ENCODE data around the gene DBP.
A peak's percentile ranks its signal among the peaks of the same experiment; 100 is the strongest.
"Not testable (repeated sequence)": the region's sequence is repeated elsewhere in the genome, so short reads cannot be mapped to it uniquely, and the experiment has no call there.

Gene DBP

GRCh38 chr19:48636859-48637448, at the start of gene DBP:
Gene DBP (minus strand): TSS chr19:48637379. CDS start chr19:48636994, 385 bp downstream.
- H3K36me3 ChIP-seq (ENCODE audit: control insufficient read depth, insufficient read depth, low read length) = peaks cover 3% of the 10 kb centered on the region
- no peaks in the 10 kb centered on the region for H3K27me3 ChIP-seq (ENCODE audit: control insufficient read depth, insufficient read depth, low read length)
- peak within 1 kb of the TSS; percentile 92 for H3K9ac ChIP-seq (ENCODE audit: low read length)
- H3K4me1 ChIP-seq (ENCODE audit: control insufficient read depth, insufficient read depth, low read length) = peaks cover 46% of the 10 kb centered on the region
- H3K9me3 ChIP-seq (ENCODE audit: control insufficient read depth, low read length) = no peaks in the 10 kb centered on the region
- peak within 1 kb of the TSS; percentile 85 for H3K4me3 ChIP-seq (ENCODE audit: low read length)

- H3K9me3 ChIP-seq (ENCODE audit: control insufficient read depth, low read length); H3K4me3 ChIP-seq (ENCODE audit: low read length); H3K36me3 ChIP-seq (ENCODE audit: control insufficient read depth, insufficient read depth, low read length); H3K27me3 ChIP-seq (ENCODE audit: control insufficient read depth, insufficient read depth, low read length); H3K9ac ChIP-seq (ENCODE audit: low read length): not testable (repeated sequence)
- peaks cover 32% of the 10 kb centered on the region for H3K4me1 ChIP-seq (ENCODE audit: control insufficient read depth, insufficient read depth, low read length)
Observed at GRCh38 chr19:48686637-48687036, 49.5 kb upstream of the DBP start.

- Histone ChIP-seq H3K27me3 (ENCODE audit: control insufficient read depth, insufficient read depth, low read length) (no peaks in the 10 kb centered on the region), H3K4me3 (ENCODE audit: low read length) (no peak overlapping the region), H3K4me1 (ENCODE audit: control insufficient read depth, insufficient read depth, low read length) (peaks cover 38% of the 10 kb centered on the region), H3K9ac (ENCODE audit: low read length) (no peak overlapping the region), H3K9me3 (ENCODE audit: control insufficient read depth, low read length) (no peaks in the 10 kb centered on the region), H3K36me3 (ENCODE audit: control insufficient read depth, insufficient read depth, low read length) (no peaks in the 10 kb centered on the region)
Observed at GRCh38 chr19:48686088-48686487, 48.9 kb upstream of the DBP start.

- no peaks in the 10 kb centered on the region for H3K27me3 ChIP-seq (ENCODE audit: control insufficient read depth, insufficient read depth, low read length)
- no peaks in the 10 kb centered on the region for H3K9me3 ChIP-seq (ENCODE audit: control insufficient read depth, low read length)
Observed at GRCh38 chr19:48685583-48685982, 48.4 kb upstream of the DBP start.

GRCh38 chr19:48683349-48683748, 46.2 kb upstream of the DBP start:
- H3K27me3 ChIP-seq (ENCODE audit: control insufficient read depth, insufficient read depth, low read length) = no peaks in the 10 kb centered on the region
- H3K4me1 ChIP-seq (ENCODE audit: control insufficient read depth, insufficient read depth, low read length) = peaks cover 48% of the 10 kb centered on the region
- no peak overlapping the region for H3K4me3 ChIP-seq (ENCODE audit: low read length)
- no peaks in the 10 kb centered on the region for H3K36me3 ChIP-seq (ENCODE audit: control insufficient read depth, insufficient read depth, low read length)
- no peak overlapping the region for H3K9ac ChIP-seq (ENCODE audit: low read length)
- no peaks in the 10 kb centered on the region for H3K9me3 ChIP-seq (ENCODE audit: control insufficient read depth, low read length)

More at GRCh38 chr19:48685583-48685982, 48.4 kb upstream of the DBP start:
- Histone ChIP-seq H3K4me1 (ENCODE audit: control insufficient read depth, insufficient read depth, low read length) (peaks cover 42% of the 10 kb centered on the region), H3K9ac (ENCODE audit: low read length) (no peak overlapping the region), H3K4me3 (ENCODE audit: low read length) (no peak overlapping the region), H3K36me3 (ENCODE audit: control insufficient read depth, insufficient read depth, low read length) (no peaks in the 10 kb centered on the region)

GRCh38 chr19:48681127-48681470, 43.9 kb upstream of the DBP start:
- Histone ChIP-seq H3K4me1 (ENCODE audit: control insufficient read depth, insufficient read depth, low read length) (peaks cover 65% of the 10 kb centered on the region), H3K36me3 (ENCODE audit: control insufficient read depth, insufficient read depth, low read length) (no peaks in the 10 kb centered on the region), H3K27me3 (ENCODE audit: control insufficient read depth, insufficient read depth, low read length) (no peaks in the 10 kb centered on the region), H3K4me3 (ENCODE audit: low read length) (no peak overlapping the region), H3K9ac (ENCODE audit: low read length) (peak overlapping the region; percentile 28), H3K9me3 (ENCODE audit: control insufficient read depth, low read length) (no peaks in the 10 kb centered on the region)

- H3K9ac ChIP-seq (ENCODE audit: low read length) = no peak overlapping the region
Observed at GRCh38 chr19:48680436-48681126, 43.4 kb upstream of the DBP start.

GRCh38 chr19:48680006-48680405, 42.8 kb upstream of the DBP start:
- H3K9ac ChIP-seq (ENCODE audit: low read length); H3K36me3 ChIP-seq (ENCODE audit: control insufficient read depth, insufficient read depth, low read length); H3K4me3 ChIP-seq (ENCODE audit: low read length); H3K9me3 ChIP-seq (ENCODE audit: control insufficient read depth, low read length); H3K27me3 ChIP-seq (ENCODE audit: control insufficient read depth, insufficient read depth, low read length): not testable (repeated sequence)
- peaks cover 65% of the 10 kb centered on the region for H3K4me1 ChIP-seq (ENCODE audit: control insufficient read depth, insufficient read depth, low read length)

More at GRCh38 chr19:48680436-48681126, 43.4 kb upstream of the DBP start:
- H3K27me3 ChIP-seq (ENCODE audit: control insufficient read depth, insufficient read depth, low read length) = no peaks in the 10 kb centered on the region
- no peaks in the 10 kb centered on the region for H3K9me3 ChIP-seq (ENCODE audit: control insufficient read depth, low read length)
- peaks cover 65% of the 10 kb centered on the region for H3K4me1 ChIP-seq (ENCODE audit: control insufficient read depth, insufficient read depth, low read length)
- no peak overlapping the region for H3K4me3 ChIP-seq (ENCODE audit: low read length)
- no peaks in the 10 kb centered on the region for H3K36me3 ChIP-seq (ENCODE audit: control insufficient read depth, insufficient read depth, low read length)

- H3K4me1 ChIP-seq (ENCODE audit: control insufficient read depth, insufficient read depth, low read length) = peaks cover 49% of the 10 kb centered on the region
- no peaks in the 10 kb centered on the region for H3K36me3 ChIP-seq (ENCODE audit: control insufficient read depth, insufficient read depth, low read length)
- H3K9ac ChIP-seq (ENCODE audit: low read length) = peak overlapping the region; percentile 50
- no peaks in the 10 kb centered on the region for H3K9me3 ChIP-seq (ENCODE audit: control insufficient read depth, low read length)
- no peak overlapping the region for H3K4me3 ChIP-seq (ENCODE audit: low read length)
- H3K27me3 ChIP-seq (ENCODE audit: control insufficient read depth, insufficient read depth, low read length) = no peaks in the 10 kb centered on the region
Observed at GRCh38 chr19:48678201-48678600, 41.0 kb upstream of the DBP start.

GRCh38 chr19:48676887-48677286, 39.7 kb upstream of the DBP start:
- Histone ChIP-seq H3K4me1 (ENCODE audit: control insufficient read depth, insufficient read depth, low read length) (peaks cover 47% of the 10 kb centered on the region), H3K27me3 (ENCODE audit: control insufficient read depth, insufficient read depth, low read length) (no peaks in the 10 kb centered on the region), H3K4me3 (ENCODE audit: low read length) (no peak overlapping the region), H3K9ac (ENCODE audit: low read length) (peak overlapping the region; percentile 35), H3K9me3 (ENCODE audit: control insufficient read depth, low read length) (no peaks in the 10 kb centered on the region), H3K36me3 (ENCODE audit: control insufficient read depth, insufficient read depth, low read length) (no peaks in the 10 kb centered on the region)

GRCh38 chr19:48676487-48676886, 39.3 kb upstream of the DBP start:
- Histone ChIP-seq H3K27me3 (ENCODE audit: control insufficient read depth, insufficient read depth, low read length) (no peaks in the 10 kb centered on the region), H3K9me3 (ENCODE audit: control insufficient read depth, low read length) (no peaks in the 10 kb centered on the region), H3K4me1 (ENCODE audit: control insufficient read depth, insufficient read depth, low read length) (peaks cover 43% of the 10 kb centered on the region), H3K36me3 (ENCODE audit: control insufficient read depth, insufficient read depth, low read length) (no peaks in the 10 kb centered on the region), H3K9ac (ENCODE audit: low read length) (peak overlapping the region; percentile 35), H3K4me3 (ENCODE audit: low read length) (no peak overlapping the region)

GRCh38 chr19:48674921-48675824, 38.0 kb upstream of the DBP start:
- Histone ChIP-seq H3K9ac (ENCODE audit: low read length) (no peak overlapping the region), H3K9me3 (ENCODE audit: control insufficient read depth, low read length) (no peaks in the 10 kb centered on the region), H3K4me3 (ENCODE audit: low read length) (no peak overlapping the region), H3K27me3 (ENCODE audit: control insufficient read depth, insufficient read depth, low read length) (no peaks in the 10 kb centered on the region), H3K36me3 (ENCODE audit: control insufficient read depth, insufficient read depth, low read length) (no peaks in the 10 kb centered on the region), H3K4me1 (ENCODE audit: control insufficient read depth, insufficient read depth, low read length) (peaks cover 35% of the 10 kb centered on the region)

All from mucosa of stomach (tissue), 1 donor.